ENCODE results near the gene GINS2. TPM values are rescaled to one million over a fixed set of nuclear protein-coding genes. Genes with fewer than 3 reads are reported as not detected.

GINS2 gene
- total RNA-seq, 2 experiments from 2014 or later, result 59.9 to 62.9 TPM

- Mint-ChIP-seq H3K36me3 (ENCODE audit: low read depth) (no peaks in the 10 kb centered on the region), H3K27ac (no peak overlapping the region), H3K4me1 (ENCODE audit: low read depth) (no peaks in the 10 kb centered on the region), H3K27me3 (peaks cover 4% of the 10 kb centered on the region), H3K9me3 (no peaks in the 10 kb centered on the region), H3K4me3 (no peak overlapping the region)
- CTCF ChIA-PET, result interaction anchor here (1.5 kb wide), 1 partner anchor 19 kb away, joined by 6 read pairs; no protein-coding TSS in a partner anchor
- ATAC-seq, result no peak
- POLR2A ChIA-PET, result no interaction called here
- TF ChIP-seq, protein P1, sequence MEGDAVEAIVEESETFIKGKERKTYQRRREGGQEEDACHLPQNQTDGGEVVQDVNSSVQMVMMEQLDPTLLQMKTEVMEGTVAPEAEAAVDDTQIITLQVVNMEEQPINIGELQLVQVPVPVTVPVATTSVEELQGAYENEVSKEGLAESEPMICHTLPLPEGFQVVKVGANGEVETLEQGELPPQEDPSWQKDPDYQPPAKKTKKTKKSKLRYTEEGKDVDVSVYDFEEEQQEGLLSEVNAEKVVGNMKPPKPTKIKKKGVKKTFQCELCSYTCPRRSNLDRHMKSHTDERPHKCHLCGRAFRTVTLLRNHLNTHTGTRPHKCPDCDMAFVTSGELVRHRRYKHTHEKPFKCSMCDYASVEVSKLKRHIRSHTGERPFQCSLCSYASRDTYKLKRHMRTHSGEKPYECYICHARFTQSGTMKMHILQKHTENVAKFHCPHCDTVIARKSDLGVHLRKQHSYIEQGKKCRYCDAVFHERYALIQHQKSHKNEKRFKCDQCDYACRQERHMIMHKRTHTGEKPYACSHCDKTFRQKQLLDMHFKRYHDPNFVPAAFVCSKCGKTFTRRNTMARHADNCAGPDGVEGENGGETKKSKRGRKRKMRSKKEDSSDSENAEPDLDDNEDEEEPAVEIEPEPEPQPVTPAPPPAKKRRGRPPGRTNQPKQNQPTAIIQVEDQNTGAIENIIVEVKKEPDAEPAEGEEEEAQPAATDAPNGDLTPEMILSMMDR (IDR thresholded peaks at IDR 0.05), result no peak
- intact Hi-C loops (cut with micrococcal nuclease), result no loop called here
- DNase-seq, result no peak
Observed at GRCh38 chr16:85699628-85700027, 10.9 kb upstream of the GINS2 start.

DNA sequence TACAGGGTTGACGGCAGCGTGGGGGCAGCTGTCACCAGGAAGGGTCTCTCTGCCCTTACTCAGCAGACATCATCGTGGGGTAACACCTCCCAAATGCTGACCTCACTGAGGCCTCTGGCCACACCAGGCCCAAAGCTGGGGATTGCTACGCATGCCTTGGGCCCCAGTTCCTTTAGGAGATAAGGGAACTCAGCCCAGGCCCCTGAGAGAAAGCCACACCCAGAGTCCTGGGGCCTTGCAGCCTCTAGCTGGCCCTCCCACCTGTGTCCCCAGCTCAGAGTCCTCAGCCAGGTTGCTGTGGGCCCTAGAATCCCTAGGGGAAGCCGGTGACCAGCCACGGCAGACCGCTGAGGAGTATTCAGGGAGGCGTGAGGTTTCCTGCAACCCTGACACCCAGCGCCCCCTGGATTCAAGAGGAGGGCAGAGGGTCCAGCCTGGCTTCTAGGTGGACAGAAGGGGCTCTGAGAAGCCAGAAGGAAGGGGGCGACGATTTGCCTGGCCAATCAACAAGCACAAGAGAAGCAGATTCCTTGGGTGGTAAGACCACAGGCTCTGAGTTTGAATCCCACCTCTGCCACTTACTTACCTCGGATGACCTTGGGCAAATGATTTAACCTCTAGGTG is 10.3 kb upstream of the GINS2 start:
- no peak for DNase-seq
- no peaks in the 10 kb centered on the region for H3K4me1 Mint-ChIP-seq (ENCODE audit: low read depth)
- H3K9me3 Mint-ChIP-seq, result no peaks in the 10 kb centered on the region
- H3K27me3 Mint-ChIP-seq, result peaks cover 4% of the 10 kb centered on the region
- ChIA-PET CTCF (interaction anchor here (0.7 to 1.5 kb wide), 2 partner anchors 17 to 20 kb away, joined by 4 to 6 read pairs; no protein-coding TSS in a partner anchor), POLR2A (interaction anchor here (1.1 kb wide), 1 partner anchor 13 kb away, joined by 3 read pairs; no protein-coding TSS in a partner anchor)
- intact Hi-C loops (cut with micrococcal nuclease), result no loop called here
- H3K4me3 Mint-ChIP-seq, result no peak overlapping the region
- ATAC-seq, result no peak
- no peak overlapping the region for H3K27ac Mint-ChIP-seq
- no peaks in the 10 kb centered on the region for H3K36me3 Mint-ChIP-seq (ENCODE audit: low read depth)
- TF ChIP-seq, protein P1 (IDR thresholded peaks at IDR 0.05), result no peak

- DNase-seq, result no peak
- ChIA-PET POLR2A (interaction anchor here (1.1 kb wide), 1 partner anchor 12 kb away, joined by 3 read pairs; no protein-coding TSS in a partner anchor), CTCF (interaction anchor here (0.7 to 1.5 kb wide), 2 partner anchors 18 to 20 kb away, joined by 4 to 6 read pairs; no protein-coding TSS in a partner anchor)
- Mint-ChIP-seq H3K4me3 (no peak overlapping the region), H3K36me3 (ENCODE audit: low read depth) (no peaks in the 10 kb centered on the region), H3K9me3 (no peaks in the 10 kb centered on the region), H3K4me1 (ENCODE audit: low read depth) (no peaks in the 10 kb centered on the region), H3K27me3 (peaks cover 4% of the 10 kb centered on the region), H3K27ac (no peak overlapping the region)
- no peak for ATAC-seq
- intact Hi-C loops (cut with micrococcal nuclease), result no loop called here
- TF ChIP-seq, protein P1 (IDR thresholded peaks at IDR 0.05), result no peak
Observed at GRCh38 chr16:85698459-85698891, 9.7 kb upstream of the GINS2 start.

- no peak for DNase-seq
- intact Hi-C loops (cut with micrococcal nuclease), result no loop called here
- CTCF ChIA-PET, result no interaction called here
- Mint-ChIP-seq H3K27ac (no peak overlapping the region), H3K4me1 (ENCODE audit: low read depth) (no peaks in the 10 kb centered on the region), H3K27me3 (peaks cover 4% of the 10 kb centered on the region), H3K4me3 (no peak overlapping the region), H3K9me3 (no peaks in the 10 kb centered on the region), H3K36me3 (ENCODE audit: low read depth) (no peaks in the 10 kb centered on the region)
- ATAC-seq, result no peak
- TF ChIP-seq, protein P1 (IDR thresholded peaks at IDR 0.05), result no peak
- POLR2A ChIA-PET, result no interaction called here
Observed at GRCh38 chr16:85697431-85697830, 8.7 kb upstream of the GINS2 start.

DNA sequence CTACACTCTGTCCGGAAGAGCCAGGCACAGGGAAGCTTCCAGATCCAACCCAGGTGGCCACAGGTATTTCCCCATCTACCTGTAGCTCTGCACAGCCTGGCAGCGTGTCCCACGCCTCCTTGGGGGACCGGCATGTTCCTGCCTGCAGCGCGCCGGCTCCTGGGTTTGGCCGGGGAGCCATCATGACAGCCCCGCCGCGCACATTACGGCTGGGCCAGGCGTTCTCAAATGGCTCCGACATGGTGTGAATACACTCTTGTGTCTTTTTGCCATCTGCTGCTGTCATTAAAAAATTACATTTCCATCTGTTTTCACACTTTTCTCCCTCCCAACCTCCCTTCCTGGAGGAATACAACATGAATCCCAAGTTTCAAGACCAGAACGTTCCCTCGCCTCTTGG is 8.0 kb upstream of the GINS2 start:
- intact Hi-C loops (cut with micrococcal nuclease), result no loop called here
- H3K27ac Mint-ChIP-seq, result no peak overlapping the region
- ChIA-PET POLR2A (no interaction called here), CTCF (no interaction called here)
- no peak for ATAC-seq
- no peak overlapping the region for H3K4me3 Mint-ChIP-seq
- DNase-seq, result no peak
- H3K36me3 Mint-ChIP-seq (ENCODE audit: low read depth), result no peaks in the 10 kb centered on the region
- no peaks in the 10 kb centered on the region for H3K9me3 Mint-ChIP-seq
- H3K4me1 Mint-ChIP-seq (ENCODE audit: low read depth), result no peaks in the 10 kb centered on the region
- peaks cover 4% of the 10 kb centered on the region for H3K27me3 Mint-ChIP-seq
- TF ChIP-seq, protein P1 (IDR thresholded peaks at IDR 0.05), result no peak

Measured in activated CD8-positive, alpha-beta T cell treated with anti-CD3 and anti-CD28 coated beads for 36 hours (primary cell).